GM21381 (cell line): ENCODE measurements around the gene SPANXA1.
"Not testable (repeated sequence)": the region's sequence is repeated elsewhere in the genome, so short reads cannot be mapped to it uniquely, and the experiment has no call there.

Experiments
- ATAC-seq: cut with Tn5 transposase; IDR thresholded peaks from one replicate; pipeline ENCODE4 v1.9.1; 2021; ENCODE audit warnings: mild to moderate bottlenecking, moderate library complexity; ENCODE audit not compliant: unreplicated experiment

SPANXA1 gene

DNA sequence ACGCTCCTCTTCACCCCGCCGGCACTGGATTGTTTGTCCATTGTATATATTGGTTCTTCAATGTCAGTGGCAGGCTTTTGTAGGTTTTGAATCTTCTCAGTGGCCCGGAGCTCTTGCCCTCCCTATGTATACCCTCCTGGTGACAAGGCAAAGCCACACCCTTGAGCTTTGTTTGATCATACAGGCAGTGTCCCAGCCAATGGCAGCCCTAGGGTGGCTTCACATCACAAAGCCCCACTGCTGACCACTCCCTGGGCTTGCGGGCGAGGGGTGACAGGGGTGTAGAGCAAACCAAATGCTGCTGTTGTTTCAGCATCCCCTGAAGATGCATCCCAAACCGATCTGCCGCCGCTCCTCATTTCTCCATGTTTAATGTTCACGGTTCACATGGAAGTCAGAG lies at the start of gene SPANXA1:
TSS of gene SPANXA1 (minus strand) at position 101 of the 400 bp plus-strand sequence. CDS start at position 41, 60 bp downstream.
- not testable (repeated sequence) for ATAC-seq

- ATAC-seq: no peak
Observed at GRCh38 chrX:141632124-141632523, 47.6 kb upstream of the SPANXA1 start.

GRCh38 chrX:141619336-141619735 lies 34.8 kb upstream of the SPANXA1 start:
- no peak for ATAC-seq

GRCh38 chrX:141609111-141609510 lies 24.6 kb upstream of the SPANXA1 start:
- no peak for ATAC-seq

GRCh38 chrX:141589408-141589807 lies 4.9 kb upstream of the SPANXA1 start, which contains the start of gene SPANXA2:
Gene SPANXA2, plus strand, starts transcription at chrX:141589708. Its CDS starts 60 bp downstream, at chrX:141589768.
- ATAC-seq: not testable (repeated sequence)

- ATAC-seq: not testable (repeated sequence)
Observed at GRCh38 chrX:141542551-141542950, 42.0 kb downstream of the SPANXA1 start.
